ENCODE data around the gene SBNO2.

SBNO2 gene

GRCh38 chr19:1111641-1112267 is 62.3 kb downstream of the SBNO2 start:
- TF ChIP-seq ZNF70 (CRISPR knock-in tag; IDR thresholded peaks at IDR 0.05) (no peak), GLIS3 (CRISPR knock-in tag; IDR thresholded peaks at IDR 0.05) (no peak), TOX (CRISPR knock-in tag; IDR thresholded peaks at IDR 0.05; ENCODE audit: borderline replicate concordance) (no peak), ZFP30 (CRISPR knock-in tag; IDR thresholded peaks at IDR 0.05) (no peak), ISL1 (CRISPR knock-in tag; IDR thresholded peaks at IDR 0.05) (no peak), RARB (CRISPR knock-in tag; IDR thresholded peaks at IDR 0.05) (no peak), BACH2 (CRISPR knock-in tag; IDR thresholded peaks at IDR 0.05; ENCODE audit: borderline replicate concordance) (no peak), PPARA (CRISPR knock-in tag; IDR thresholded peaks at IDR 0.05; ENCODE audit: borderline replicate concordance) (no peak), OSR1 (CRISPR knock-in tag; IDR thresholded peaks at IDR 0.05) (no peak), ARNTL (CRISPR knock-in tag; IDR thresholded peaks at IDR 0.05; ENCODE audit: borderline replicate concordance, low read depth) (no peak), ZFP3 (CRISPR knock-in tag; IDR thresholded peaks at IDR 0.05) (no peak), SNAI2 (CRISPR knock-in tag; IDR thresholded peaks at IDR 0.05) (no peak), POU6F1 (CRISPR knock-in tag; IDR thresholded peaks at IDR 0.05; ENCODE audit: borderline replicate concordance, low read depth) (no peak)
- TF ChIP-seq, protein P1, sequence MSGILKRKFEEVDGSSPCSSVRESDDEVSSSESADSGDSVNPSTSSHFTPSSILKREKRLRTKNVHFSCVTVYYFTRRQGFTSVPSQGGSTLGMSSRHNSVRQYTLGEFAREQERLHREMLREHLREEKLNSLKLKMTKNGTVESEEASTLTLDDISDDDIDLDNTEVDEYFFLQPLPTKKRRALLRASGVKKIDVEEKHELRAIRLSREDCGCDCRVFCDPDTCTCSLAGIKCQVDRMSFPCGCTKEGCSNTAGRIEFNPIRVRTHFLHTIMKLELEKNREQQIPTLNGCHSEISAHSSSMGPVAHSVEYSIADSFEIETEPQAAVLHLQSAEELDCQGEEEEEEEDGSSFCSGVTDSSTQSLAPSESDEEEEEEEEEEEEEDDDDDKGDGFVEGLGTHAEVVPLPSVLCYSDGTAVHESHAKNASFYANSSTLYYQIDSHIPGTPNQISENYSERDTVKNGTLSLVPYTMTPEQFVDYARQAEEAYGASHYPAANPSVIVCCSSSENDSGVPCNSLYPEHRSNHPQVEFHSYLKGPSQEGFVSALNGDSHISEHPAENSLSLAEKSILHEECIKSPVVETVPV (CRISPR knock-in tag; IDR thresholded peaks at IDR 0.05), result no peak
- ATAC-seq, result no peak

DNA sequence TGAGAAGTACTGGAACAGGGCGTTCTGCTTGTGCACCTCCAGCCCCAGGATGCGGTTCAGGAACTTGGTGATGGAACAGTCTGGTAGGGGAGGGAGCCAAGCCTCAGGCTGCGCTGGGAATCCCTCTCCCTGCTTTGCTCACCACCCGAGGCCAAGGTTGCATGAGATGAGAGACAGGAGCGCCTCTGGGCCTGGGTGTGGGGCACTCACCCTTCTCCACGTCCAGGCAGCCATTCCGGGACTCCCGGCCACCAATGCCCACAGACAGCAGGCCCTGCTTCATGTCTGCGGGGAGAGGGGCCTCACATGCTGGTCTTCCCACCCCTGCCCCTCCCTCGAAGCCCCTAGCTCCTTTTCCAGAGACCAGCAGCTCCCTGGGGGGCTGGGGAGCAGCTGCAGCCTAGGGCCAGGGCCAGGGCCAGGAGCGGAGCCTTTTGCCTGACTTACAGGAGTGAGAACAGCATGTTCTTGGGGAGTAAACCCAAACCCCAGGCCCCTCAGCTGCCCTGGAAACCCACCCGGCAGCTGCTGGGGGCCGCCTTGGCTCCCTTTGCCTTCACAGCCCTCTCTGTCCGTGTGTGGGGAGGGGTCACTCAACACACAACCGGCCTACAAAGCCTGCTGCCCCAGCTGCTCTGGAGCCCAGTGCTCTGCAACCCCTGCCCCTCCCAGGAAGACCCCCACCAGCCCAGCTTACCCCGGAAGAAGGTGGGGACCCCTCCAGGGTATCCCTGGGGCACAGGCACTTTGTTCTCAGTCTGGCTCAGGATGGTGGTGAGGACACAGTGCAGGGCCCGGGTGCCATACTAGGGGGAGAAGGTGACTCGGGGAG is 63.0 kb downstream of the SBNO2 start:
- TF ChIP-seq ESRRG (CRISPR knock-in tag; IDR thresholded peaks at IDR 0.05), result no peak
- no peak for TF ChIP-seq ZFP3 (CRISPR knock-in tag; IDR thresholded peaks at IDR 0.05)
- TF ChIP-seq SNAI2 (CRISPR knock-in tag; IDR thresholded peaks at IDR 0.05), result no peak
- no peak for TF ChIP-seq ZFP30 (CRISPR knock-in tag; IDR thresholded peaks at IDR 0.05)
- TF ChIP-seq ZC3H10 (CRISPR knock-in tag; IDR thresholded peaks at IDR 0.05), result no peak
- TF ChIP-seq ISL1 (CRISPR knock-in tag; IDR thresholded peaks at IDR 0.05), result no peak
- no peak for TF ChIP-seq ZNF8 (CRISPR knock-in tag; IDR thresholded peaks at IDR 0.05)
- TF ChIP-seq CSDC2 (CRISPR knock-in tag; IDR thresholded peaks at IDR 0.05), result no peak
- TF ChIP-seq, protein P2, sequence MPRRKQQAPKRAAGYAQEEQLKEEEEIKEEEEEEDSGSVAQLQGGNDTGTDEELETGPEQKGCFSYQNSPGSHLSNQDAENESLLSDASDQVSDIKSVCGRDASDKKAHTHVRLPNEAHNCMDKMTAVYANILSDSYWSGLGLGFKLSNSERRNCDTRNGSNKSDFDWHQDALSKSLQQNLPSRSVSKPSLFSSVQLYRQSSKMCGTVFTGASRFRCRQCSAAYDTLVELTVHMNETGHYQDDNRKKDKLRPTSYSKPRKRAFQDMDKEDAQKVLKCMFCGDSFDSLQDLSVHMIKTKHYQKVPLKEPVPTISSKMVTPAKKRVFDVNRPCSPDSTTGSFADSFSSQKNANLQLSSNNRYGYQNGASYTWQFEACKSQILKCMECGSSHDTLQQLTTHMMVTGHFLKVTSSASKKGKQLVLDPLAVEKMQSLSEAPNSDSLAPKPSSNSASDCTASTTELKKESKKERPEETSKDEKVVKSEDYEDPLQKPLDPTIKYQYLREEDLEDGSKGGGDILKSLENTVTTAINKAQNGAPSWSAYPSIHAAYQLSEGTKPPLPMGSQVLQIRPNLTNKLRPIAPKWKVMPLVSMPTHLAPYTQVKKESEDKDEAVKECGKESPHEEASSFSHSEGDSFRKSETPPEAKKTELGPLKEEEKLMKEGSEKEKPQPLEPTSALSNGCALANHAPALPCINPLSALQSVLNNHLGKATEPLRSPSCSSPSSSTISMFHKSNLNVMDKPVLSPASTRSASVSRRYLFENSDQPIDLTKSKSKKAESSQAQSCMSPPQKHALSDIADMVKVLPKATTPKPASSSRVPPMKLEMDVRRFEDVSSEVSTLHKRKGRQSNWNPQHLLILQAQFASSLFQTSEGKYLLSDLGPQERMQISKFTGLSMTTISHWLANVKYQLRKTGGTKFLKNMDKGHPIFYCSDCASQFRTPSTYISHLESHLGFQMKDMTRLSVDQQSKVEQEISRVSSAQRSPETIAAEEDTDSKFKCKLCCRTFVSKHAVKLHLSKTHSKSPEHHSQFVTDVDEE (CRISPR knock-in tag; IDR thresholded peaks at IDR 0.05), result no peak
- TF ChIP-seq BACH2 (CRISPR knock-in tag; IDR thresholded peaks at IDR 0.05; ENCODE audit: borderline replicate concordance), result no peak
- TF ChIP-seq PATZ1 (CRISPR knock-in tag; IDR thresholded peaks at IDR 0.05; ENCODE audit: borderline replicate concordance), result no peak
- no peak for TF ChIP-seq ARNTL (CRISPR knock-in tag; IDR thresholded peaks at IDR 0.05; ENCODE audit: borderline replicate concordance, low read depth)
- no peak for TF ChIP-seq OSR1 (CRISPR knock-in tag; IDR thresholded peaks at IDR 0.05)
- no peak for TF ChIP-seq POU6F1 (CRISPR knock-in tag; IDR thresholded peaks at IDR 0.05; ENCODE audit: borderline replicate concordance, low read depth)
- TF ChIP-seq TOX (CRISPR knock-in tag; IDR thresholded peaks at IDR 0.05; ENCODE audit: borderline replicate concordance), result no peak
- TF ChIP-seq PPARA (CRISPR knock-in tag; IDR thresholded peaks at IDR 0.05; ENCODE audit: borderline replicate concordance), result no peak
- ATAC-seq, result no peak
